Suprapubic skin (tissue), 3 donors: ENCODE measurements around the gene CD300LF.

Experiments used
- POLR2A ChIP-seq, 2 donors: fragments of 450-650 bp; IDR thresholded peaks; one replicate each; pipeline ENCODE4 v1.6.1; 2017; ENCODE audit warnings: antibody characterized with exemption in 2 of 2, mild to moderate bottlenecking in 2 of 2, moderate library complexity in 2 of 2
- TF ChIP-seq, protein P1 (sequence below), 2 donors: fragments of 200-600 bp in 1 of 2; fragments of 450-650 bp in 1 of 2; sonication (generic) in 1 of 2; IDR thresholded peaks; one replicate each; pipeline ENCODE4 v1.5.1; 2016 to 2019; ENCODE audit warnings: antibody characterized with exemption in 2 of 2, mild to moderate bottlenecking in 1 of 2, moderate library complexity in 1 of 2

DNA sequence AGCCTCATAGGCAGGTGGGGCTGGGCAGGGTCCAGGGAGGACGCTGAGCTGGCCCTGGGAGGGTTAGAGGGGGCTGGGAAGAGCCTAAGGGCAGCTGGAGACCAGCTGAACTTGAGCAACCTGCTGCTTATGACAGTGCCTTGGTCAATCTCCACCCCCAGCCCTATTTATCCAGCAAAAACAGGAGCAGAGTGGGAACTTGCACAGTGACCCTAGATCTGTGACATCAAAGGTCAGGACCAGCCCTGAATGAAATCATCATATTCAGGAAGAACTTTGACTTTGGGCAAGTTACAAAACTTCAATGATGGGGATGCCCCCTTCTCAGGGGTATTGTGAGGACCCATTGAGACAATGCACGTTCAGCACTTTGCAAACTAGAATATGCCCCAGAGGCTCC is 9.4 kb downstream of the CD300LF start:
- TF ChIP-seq, protein P1, sequence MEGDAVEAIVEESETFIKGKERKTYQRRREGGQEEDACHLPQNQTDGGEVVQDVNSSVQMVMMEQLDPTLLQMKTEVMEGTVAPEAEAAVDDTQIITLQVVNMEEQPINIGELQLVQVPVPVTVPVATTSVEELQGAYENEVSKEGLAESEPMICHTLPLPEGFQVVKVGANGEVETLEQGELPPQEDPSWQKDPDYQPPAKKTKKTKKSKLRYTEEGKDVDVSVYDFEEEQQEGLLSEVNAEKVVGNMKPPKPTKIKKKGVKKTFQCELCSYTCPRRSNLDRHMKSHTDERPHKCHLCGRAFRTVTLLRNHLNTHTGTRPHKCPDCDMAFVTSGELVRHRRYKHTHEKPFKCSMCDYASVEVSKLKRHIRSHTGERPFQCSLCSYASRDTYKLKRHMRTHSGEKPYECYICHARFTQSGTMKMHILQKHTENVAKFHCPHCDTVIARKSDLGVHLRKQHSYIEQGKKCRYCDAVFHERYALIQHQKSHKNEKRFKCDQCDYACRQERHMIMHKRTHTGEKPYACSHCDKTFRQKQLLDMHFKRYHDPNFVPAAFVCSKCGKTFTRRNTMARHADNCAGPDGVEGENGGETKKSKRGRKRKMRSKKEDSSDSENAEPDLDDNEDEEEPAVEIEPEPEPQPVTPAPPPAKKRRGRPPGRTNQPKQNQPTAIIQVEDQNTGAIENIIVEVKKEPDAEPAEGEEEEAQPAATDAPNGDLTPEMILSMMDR (IDR thresholded peaks at IDR 0.05) = no peak
- no peak for TF ChIP-seq POLR2A (IDR thresholded peaks at IDR 0.05)
